HG03025 (cell line): ENCODE results near the gene IQCM.

Experiments
- ATAC-seq: cut with Tn5 transposase; IDR thresholded peaks from one replicate; pipeline ENCODE4 v1.9.1; 2021; ENCODE audit warnings: mild to moderate bottlenecking, moderate library complexity; ENCODE audit not compliant: unreplicated experiment, low FRiP score

IQCM gene

GRCh38 chr4:149328161-149328560 is 487.5 kb downstream of the IQCM start:
- ATAC-seq = no peak

- no peak for ATAC-seq
Measured at GRCh38 chr4:149322203-149322602, 493.4 kb downstream of the IQCM start.

- no peak for ATAC-seq
Measured at GRCh38 chr4:149321438-149321837, 494.2 kb downstream of the IQCM start.

- ATAC-seq = no peak
Measured at GRCh38 chr4:149311076-149311475, 504.6 kb downstream of the IQCM start.

GRCh38 chr4:149306537-149306936 is 509.1 kb downstream of the IQCM start:
- no peak for ATAC-seq
